GM21381 (cell line): ENCODE measurements around the gene MICAL2.

ENCODE experiments used
- ATAC-seq: cut with Tn5 transposase; IDR thresholded peaks from one replicate; pipeline ENCODE4 v1.9.1; 2021; ENCODE audit warnings: mild to moderate bottlenecking, moderate library complexity; ENCODE audit not compliant: unreplicated experiment

Gene MICAL2

GRCh38 chr11:12116425-12117032 lies 6.1 kb downstream of the MICAL2 start:
- ATAC-seq, result no peak

DNA sequence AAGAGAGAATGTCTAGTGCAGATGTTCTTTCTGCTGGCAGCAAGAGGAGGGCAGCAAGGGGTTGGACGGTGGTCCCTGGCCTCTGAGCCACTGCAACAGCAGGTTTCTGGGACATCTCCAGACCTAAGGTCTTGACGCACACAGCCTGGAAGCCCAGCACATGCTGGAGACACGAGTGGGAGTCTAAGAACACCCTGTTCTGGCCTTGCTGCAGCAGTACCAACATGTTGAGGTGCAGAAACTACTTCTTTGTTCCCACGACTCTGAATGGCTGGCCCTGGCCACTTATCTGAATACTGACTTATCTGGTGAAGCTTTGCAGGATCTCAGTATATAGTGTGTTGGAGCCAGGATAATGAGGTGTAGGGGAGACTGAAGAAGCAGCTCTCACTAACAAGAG lies 6.8 kb downstream of the MICAL2 start:
- ATAC-seq, result no peak

DNA sequence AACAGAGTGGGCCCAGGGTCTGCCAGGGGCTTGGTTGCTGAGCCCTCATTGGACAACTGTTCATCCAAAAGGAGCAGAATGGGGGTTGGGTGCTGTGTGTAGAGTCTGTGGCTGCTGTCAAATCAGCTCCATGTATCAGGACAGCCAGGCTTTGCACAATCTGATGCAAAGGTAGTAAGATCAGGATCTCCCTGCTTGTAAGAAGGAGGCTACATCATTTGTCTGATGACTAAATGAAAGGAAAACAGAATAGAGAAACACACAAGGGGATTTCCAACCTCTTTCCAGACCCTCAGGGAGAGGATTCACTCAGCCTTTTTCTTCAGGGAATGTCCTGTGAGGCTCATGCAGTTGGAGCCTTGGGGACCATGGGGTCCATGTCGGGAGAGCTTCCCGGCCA lies 7.2 kb downstream of the MICAL2 start:
- no peak for ATAC-seq

DNA sequence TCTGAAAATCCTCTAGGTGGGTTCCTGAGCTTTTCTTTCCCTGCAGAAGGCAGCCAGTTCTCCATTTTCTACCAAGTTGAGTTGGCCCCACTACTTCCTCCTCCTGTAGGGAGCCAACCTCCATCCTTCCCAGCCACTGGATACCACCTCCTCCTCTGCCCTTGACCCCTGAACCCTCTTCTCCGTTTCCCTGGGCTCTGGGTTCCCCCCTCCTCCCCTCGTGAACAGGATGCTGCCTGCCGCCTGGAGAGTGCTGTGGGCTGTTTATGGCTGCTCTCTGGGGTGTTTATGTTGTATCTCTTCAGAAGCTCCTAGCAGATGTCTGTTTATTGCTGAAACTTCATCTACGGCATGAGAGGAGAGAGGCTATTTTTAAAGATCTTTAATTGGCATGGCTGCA lies 8.6 kb downstream of the MICAL2 start:
- ATAC-seq, result no peak

GRCh38 chr11:12119502-12119901 lies 9.1 kb downstream of the MICAL2 start:
- ATAC-seq, result no peak

GRCh38 chr11:12120031-12121008 lies 9.9 kb downstream of the MICAL2 start:
- no peak for ATAC-seq

GRCh38 chr11:12121011-12121410 lies 10.6 kb downstream of the MICAL2 start:
- ATAC-seq, result no peak

GRCh38 chr11:12121517-12121916 lies 11.1 kb downstream of the MICAL2 start:
- ATAC-seq, result no peak

- ATAC-seq, result no peak
Observed at GRCh38 chr11:12122083-12122482, 11.7 kb downstream of the MICAL2 start.

GRCh38 chr11:12123273-12123672 lies 12.9 kb downstream of the MICAL2 start:
- no peak for ATAC-seq

DNA sequence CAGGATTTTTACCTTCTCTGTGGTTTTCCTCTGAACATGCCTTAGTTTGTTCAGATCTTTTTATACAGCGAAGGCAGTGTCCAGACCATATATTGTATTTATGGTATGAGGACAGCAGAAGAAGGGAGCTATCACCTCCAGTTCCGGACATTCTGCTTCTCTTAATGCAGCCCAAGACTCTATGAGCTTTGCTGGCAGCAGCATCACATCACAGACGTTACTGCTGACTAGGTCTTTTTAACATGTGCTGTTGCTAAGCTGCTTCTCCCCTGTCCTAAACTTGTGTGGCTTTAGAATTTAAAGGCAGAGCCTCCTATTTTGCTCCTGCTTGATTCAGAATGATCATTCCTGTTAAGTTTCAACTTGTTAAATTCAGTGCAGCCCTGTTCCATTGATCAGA lies 13.4 kb downstream of the MICAL2 start:
- ATAC-seq, result no peak

GRCh38 chr11:12124306-12124705 lies 13.9 kb downstream of the MICAL2 start:
- no peak for ATAC-seq

DNA sequence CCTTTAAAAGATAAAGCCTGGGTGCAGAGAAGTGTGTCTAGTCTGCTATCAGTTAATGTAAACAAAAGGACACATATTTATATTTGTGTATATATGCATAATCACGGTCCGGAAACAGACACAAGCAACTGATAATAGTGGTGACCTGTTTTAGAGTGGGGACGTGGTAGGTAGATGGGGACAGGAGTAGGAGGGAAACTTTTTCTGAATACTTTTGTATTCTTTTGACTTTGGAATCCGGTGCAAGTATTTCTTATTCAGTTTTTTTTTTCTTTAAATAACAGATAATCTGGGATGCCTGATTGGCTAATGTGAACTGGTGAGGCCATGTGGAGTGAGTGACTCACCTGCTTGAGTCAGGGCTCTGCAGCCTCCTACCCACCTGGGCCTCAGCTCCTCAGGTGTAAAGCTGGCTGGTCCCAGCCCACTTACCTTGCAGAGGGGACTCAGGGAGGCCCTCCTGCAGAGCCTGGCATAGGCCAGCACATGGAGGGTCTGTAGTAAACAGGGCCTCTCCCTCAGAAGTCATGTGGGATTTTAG lies 15.3 kb downstream of the MICAL2 start:
- no peak for ATAC-seq

DNA sequence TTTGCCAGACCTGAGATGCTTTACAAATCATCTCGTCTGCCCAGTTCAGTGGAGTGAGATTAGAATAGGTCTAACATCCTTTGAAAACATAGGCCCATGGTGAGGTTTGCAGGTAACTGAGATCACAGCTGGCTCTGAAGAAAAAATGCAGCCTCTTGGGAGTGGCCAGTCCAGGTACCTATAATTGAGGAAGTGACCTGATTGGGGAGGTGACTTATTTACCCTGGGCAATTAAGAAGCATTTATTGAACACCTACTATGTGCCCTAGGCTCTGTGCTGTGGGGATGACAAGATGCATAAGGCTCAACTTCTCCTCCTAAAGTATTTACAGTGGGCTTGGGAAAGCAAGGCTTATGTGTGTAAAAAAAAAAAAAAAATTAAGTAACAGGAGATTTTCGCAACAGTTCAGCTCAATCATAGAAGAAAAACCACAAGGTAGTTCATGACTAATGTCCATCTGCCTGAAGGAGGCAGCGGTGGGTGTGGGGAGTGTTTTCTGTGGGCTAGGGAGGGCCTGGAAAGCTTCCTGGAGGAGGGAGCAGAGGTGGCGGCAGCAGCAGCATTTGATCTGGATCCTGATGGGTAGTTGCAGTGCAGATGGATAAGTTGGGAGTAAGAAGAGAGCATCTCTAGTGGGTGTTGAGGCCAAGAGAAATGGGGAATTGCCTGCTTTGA lies 16.1 kb downstream of the MICAL2 start:
- ATAC-seq, result no peak

- no peak for ATAC-seq
Observed at GRCh38 chr11:12127206-12127898, 17.0 kb downstream of the MICAL2 start.

- no peak for ATAC-seq
Observed at GRCh38 chr11:12128301-12128751, 17.9 kb downstream of the MICAL2 start.

- ATAC-seq, result no peak
Observed at GRCh38 chr11:12129227-12129626, 18.8 kb downstream of the MICAL2 start.

DNA sequence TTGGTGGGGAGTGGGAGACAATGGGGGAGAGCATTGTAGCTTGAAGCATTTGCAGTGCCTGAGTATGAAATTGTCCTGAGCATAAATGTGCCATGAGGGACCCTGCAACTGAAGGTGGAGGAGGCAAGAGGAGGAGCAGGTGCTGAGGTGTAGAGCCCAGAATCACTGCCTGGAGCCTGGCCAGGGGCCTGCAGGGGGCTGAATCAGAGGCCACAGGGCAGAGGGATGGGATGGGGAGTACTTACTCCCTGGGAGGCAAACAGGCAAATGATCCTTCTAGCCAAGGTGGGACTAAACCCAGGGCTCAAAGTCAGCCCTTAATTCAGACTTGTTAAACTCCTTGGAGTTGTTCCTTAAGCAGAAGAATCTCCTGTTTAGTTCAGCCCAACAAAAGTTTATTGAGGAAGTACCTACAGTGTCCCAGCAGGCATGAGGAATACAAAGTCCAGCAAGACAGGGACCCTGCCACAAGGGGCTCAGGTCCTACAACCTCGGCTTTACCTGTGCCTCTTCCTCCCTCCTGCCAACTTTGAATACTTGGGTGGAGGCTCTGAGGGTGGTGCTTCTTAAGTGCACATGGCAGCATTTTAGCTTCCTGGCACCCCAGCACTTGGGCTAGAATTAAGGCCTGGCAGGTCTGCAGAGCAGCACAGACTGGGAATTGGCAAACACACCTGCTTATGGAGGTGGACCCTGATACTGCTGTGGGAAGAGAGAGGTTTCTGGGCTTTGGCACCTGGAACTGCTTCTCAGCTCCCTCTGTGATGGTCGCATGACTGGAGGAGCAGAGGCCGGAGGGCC lies 20.0 kb downstream of the MICAL2 start:
- no peak for ATAC-seq

- ATAC-seq, result no peak
Observed at GRCh38 chr11:12131943-12132789, 21.8 kb downstream of the MICAL2 start.
